SKM-1 treated with dmso at 0.1 percent for 144 hours (cell line): ENCODE measurements around the gene ANKRA2.
"Not testable (repeated sequence)": the region's sequence is repeated elsewhere in the genome, so short reads cannot be mapped to it uniquely, and the experiment has no call there.

Experiments used
- DNase-seq: peaks from one replicate; lab custom pipeline; 2025; ENCODE audit not compliant: unreplicated experiment; lab: John Stamatoyannopoulos, UW

The ANKRA2 gene

GRCh38 chr5:73550016-73550415, 15.4 kb downstream of the ANKRA2 start:
- DNase-seq = no peak

DNA sequence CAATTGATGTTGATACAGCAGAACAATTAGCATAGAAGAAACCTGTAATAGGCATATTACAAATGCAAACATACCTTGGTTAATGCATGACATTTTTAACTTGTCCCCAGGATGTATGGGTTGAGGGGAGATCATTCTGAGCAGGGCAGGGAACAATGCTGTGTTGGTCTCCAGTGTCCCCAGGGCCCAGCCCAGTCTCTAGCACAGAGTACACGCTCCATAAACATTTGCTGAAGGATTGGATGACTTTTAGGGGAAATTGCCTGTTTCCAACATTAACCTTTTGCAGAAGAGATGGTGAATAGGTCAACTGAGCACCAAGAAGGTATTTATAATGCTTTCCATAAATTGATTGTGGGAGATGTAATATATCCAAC, 20.0 kb downstream of the ANKRA2 start:
- DNase-seq = no peak

DNA sequence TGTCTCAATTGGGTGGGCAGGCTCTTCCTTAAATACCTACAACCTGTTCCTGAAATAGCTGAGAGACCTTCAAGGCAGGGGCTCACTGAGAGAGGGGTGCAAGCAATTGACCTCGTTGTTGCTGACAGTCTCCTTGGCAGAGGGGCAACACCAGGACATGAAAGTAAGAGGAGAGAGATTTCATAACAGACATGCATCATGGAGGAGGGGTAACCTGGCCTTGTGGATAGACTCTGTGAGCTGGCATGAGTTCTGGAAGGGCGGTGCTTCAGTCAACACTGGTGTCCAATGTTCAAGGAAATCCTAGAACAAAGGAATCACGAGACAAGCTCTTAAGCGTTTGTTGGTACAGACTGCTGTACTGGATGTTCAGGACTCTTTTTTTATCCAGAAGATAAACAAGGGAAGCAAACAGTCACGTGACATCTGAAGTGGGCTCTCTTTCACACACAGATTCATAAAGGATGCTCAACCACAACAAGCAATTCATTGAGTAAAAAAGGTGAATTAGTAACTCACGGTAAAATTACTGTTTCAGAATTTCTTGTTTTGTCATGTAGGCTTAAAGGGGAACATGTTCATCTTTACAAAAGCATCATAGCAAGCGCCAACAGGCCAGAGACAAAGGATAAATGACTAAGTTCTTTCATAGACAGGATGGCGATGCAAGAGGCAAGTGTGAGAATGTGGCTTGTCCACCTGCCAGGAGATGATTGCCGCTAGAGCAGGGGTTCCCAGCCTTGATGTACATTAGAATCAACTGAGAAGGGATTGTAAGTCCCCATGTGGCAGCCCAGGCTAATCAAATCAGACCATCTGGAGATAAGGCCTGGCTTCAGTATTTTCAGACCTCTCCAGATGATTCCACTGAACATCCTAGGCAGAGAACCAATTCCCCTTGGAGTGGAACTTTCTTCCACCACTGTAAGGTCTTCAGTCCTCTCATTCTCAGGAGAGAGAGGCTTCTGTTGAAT, 20.7 kb downstream of the ANKRA2 start:
- DNase-seq = no peak

DNA sequence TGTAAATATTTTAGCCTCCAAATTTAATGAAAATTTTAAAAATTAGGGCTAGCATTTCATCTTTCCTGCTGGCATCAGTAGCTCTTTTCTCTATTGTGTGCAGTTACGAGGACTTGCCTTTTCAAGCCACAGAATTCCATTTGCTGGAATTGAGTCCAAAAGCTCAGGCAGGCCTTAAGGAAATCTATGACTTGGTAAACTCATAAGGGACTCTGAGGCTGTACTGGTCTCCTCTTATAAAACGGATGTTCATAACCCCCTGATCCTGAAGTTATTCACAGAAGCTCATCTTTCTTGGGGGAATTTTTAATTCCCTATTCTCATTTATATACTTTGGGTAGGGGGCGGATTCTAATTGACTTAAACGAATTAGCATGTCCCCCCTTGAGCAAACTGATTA, 23.4 kb downstream of the ANKRA2 start:
- no peak for DNase-seq

- no peak for DNase-seq
Measured at GRCh38 chr5:73540192-73540591, 25.2 kb downstream of the ANKRA2 start.

DNA sequence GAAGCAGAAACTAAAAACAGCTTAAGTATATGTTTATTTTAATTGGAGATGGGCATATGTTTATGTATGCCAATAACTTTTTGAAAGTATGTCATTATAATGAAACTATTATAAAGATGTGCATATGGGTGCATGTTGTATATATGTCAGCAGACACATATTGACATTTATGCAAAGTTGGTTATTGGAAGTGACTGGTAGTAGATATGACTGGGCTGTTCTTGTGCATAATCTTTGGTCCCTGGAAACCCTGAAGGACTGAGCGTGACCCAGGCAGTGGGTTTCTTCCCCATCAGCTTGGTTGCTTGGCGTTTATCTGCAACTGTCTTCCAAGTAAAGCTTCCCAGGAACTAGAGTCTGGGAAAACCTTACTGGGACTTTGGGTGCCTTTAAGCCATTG, 25.7 kb downstream of the ANKRA2 start:
- no peak for DNase-seq

DNA sequence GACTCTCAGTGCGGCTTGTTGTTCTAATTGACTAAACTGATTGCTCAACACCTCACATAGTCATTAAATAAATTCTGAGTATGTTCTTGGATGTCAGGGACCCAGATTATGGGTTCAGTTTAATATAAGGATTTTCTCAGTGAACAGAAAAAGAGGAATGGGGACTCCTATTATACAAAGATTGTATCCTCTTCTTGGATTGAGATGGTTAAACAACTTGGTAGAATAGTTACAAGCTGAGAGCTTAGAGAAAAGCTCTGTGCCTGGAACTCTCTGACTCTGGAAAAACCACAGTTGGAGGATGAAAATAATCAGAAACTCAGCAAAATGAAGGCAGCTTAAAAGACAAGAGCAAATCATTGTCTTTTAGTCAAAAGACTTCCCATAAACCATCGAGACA, 30.5 kb downstream of the ANKRA2 start:
- DNase-seq = no peak

DNA sequence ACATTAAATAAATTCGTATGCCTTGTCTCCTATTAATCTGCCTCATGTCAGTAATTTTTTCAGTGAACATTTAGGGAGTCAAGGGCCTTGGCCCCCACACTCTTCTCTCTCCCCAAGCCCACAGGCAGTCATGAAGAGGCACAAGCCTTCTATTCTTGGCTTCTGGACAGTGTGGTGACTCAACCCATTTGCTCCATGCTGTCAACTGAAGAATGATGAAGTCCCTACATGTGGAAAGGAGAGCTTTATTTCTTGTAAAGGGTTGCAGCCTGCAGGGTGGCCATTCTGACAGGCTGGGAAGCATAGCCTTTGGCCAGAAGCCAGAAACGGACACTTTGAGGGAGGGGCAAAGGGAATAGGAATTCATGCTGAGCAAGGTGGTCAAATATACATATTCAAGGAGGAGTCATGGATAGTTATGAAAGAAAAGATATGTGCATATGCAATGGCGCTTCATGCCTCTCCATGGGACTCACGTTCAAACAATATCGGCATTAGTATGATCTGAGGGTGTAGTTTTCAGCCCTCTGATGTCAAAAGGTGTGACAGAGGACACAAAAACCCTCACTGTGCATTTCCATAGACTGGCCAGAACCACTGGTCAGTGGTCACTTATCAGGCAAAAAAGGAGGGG, 31.3 kb downstream of the ANKRA2 start:
- DNase-seq = no peak

DNA sequence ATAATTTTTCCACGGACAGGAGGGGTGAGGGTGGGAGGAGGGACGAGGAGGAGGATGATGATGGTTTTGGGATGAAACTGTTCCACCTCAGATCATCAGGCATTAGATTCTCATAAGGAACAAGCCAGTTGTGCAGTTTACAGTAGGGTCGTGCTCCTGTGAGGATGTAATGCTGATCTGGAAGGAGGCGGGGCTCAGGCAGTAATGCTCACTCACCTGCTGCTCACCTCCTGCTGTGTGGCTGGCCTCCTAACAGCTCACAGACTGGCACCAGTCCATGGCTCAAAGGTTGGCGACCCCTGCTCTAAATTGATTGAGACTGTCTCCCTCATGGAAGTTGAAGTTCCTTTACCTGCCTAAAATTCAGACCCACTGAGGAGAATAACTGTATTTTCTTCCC, 33.2 kb downstream of the ANKRA2 start:
- DNase-seq = no peak

DNA sequence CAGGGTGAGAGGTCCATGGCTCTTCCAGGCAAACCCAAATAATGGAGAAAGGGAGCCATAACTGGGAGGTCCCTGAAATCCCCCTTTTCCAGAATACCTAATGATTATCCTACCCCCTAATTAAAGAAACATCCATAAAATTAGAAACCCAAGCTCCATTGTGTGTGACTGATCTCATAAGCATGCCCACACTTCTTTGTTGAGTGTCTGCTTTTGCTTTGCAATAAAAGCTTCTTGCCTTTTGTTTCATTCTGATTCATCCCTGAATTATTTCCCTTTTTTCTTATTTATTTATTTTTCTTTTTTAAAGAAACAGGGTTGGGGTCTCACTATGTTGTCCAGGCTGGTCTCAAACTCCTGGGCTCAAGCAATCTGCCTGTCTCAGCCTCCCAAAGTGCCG, 34.1 kb downstream of the ANKRA2 start:
- DNase-seq = no peak

- DNase-seq = no peak
Measured at GRCh38 chr5:73529081-73529480, 36.4 kb downstream of the ANKRA2 start.

GRCh38 chr5:73528248-73528647, 37.2 kb downstream of the ANKRA2 start:
- DNase-seq = no peak

DNA sequence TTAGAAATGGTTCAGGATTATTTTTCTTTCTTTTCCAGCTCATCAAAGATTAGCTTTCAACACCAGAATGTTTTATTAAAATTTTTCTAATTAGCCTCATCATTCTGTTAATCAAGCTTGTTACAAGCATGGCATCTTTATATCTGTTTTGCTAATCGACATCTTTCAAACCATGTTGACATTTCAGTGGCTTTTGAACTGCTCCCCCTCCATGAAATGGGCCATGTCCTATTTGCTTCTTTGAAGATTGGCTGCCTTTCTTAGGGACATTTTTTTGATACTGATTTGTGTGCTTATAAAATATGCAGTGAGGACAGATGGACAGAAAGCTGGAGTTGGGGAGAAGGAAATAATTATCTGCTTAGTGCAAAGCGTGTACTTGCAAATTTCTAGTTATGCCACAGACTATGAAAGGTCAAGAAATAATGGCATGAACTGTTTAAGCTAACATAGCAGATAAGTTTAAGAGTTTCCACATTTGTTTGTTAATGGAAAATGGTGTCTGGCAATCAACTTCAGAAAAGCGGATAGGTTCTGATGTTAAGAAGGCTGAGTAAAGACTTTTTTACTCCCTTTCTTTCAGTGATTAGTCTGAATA, 39.7 kb downstream of the ANKRA2 start:
- no peak for DNase-seq

DNA sequence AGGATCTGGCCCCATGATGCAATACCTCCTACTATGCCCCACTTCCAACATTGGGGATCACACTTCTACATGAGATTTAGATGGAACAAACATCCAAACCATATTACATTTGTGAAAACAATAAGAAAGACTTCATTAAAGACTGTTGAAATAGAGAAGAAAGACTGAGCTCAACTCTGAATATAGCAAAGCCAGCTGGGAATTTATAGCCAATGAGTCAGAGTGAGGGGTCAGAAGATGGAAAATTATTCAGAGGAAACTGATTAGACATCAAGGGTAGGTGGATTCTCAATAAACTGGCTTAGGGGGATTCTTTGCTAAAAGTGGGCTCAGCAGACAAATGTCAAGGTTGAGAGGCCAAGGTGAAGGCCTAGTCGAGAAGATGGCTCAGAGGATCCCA, 41.6 kb downstream of the ANKRA2 start:
- DNase-seq = no peak

GRCh38 chr5:73522989-73523388, 42.5 kb downstream of the ANKRA2 start:
- no peak for DNase-seq

GRCh38 chr5:73519531-73520283, 45.7 kb downstream of the ANKRA2 start:
- DNase-seq = peak; percentile 84

GRCh38 chr5:73515232-73515631, 50.2 kb downstream of the ANKRA2 start:
- no peak for DNase-seq

DNA sequence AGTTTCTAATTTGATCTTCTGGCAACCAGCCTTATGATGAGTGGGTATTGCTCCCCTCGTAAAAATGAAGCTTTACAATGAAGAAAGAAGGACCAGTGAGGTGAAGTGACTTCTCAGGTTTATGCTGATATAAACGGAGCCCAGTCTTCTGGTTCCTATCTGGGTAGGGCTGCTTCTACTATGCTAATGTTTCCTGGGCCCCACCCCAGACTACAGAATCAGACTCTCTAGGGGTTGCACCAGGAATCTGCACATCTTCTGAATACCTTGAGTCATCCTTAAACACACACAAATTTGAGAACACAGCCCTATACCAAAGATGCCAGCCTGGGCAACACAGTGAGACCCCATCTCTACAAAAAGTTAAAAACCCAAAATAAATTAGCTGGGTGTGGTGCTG, 51.0 kb downstream of the ANKRA2 start:
- no peak for DNase-seq

- DNase-seq = no peak
Measured at GRCh38 chr5:73513996-73514395, 51.4 kb downstream of the ANKRA2 start.

DNA sequence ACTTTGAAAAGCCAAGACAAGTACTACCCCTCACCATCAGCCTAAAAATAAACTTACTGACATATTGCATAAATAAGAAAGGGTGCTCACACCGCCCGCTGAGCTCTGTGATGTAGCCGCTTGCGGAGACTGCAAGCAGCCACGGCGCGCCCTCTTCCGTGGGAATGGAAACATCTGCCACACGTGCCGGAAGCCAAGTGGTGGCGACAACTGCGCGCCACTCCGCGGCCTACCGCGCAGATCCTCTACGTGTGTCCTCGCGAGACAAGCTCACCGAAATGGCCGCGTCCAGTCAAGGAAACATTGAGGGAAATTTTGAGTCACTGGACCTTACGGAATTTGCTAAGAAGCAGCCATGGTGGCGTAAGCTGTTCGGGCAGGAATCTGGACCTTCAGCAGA, 56.9 kb downstream of the ANKRA2 start:
- DNase-seq = not testable (repeated sequence)

DNA sequence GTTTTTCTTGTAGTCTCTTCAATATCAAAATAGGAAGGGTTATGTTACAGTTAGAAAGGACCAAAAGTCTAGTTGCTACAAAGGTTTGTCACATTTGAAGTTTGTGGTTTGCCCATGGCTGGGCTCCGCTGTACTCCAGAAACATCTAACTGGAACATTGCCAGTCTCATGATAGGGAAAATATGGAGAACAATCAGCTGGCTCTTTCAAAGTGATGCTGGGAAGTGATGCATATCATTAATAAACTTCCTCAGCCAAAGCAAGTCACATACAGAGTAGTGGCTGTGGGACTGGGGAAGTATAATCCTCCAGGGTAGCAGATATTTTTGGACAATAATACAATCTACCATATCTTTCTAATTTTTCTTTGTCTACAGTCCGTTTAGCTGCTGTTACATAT, 58.4 kb downstream of the ANKRA2 start:
- DNase-seq = no peak
